Endothelial cell of umbilical vein (primary cell): ENCODE measurements around the gene ZDHHC14. TPM values are rescaled to one million over a fixed set of nuclear protein-coding genes. Genes with fewer than 3 reads are reported as not detected.

Source experiments
- BruUV-seq: library from RNA; stranded (reverse); fragments of 400-500 nt; replicated peaks from 2 replicates; lab custom pipeline; 2021; lab: Mats Ljungman, UMichigan
- CTCF ChIA-PET: fragments of 300-600, 350-600 bp; sonication (Branson Sonifier 250); formaldehyde crosslinking; loops from one replicate; lab custom pipeline; 2021; ENCODE audit warnings: antibody characterized with exemption, inconsistent platforms; lab: Charles Lee
- POLR2A ChIA-PET: fragments of 300-600, 350-600 bp; sonication (Branson Sonifier 250); formaldehyde crosslinking; loops from one replicate; lab custom pipeline; 2021; ENCODE audit warnings: antibody characterized with exemption, inconsistent platforms; lab: Charles Lee
- DNase-seq: peaks from one replicate; pipeline ENCODE4 v3.0.0-alpha.2; 2011; ENCODE audit warnings: low read depth, low spot score
- FAIRE-seq: peaks from 2 replicates; lab custom pipeline; 2011; peaks lifted over from hg19 to GRCh38; lab: Jason Lieb, UNC
- H2AFZ ChIP-seq: 2 replicates; pipeline ENCODE4 v1.6.0; 2012; ENCODE audit warnings: low read depth, low read length, control low read depth, inconsistent platforms
- H3K27ac ChIP-seq: 2 replicates; pipeline ENCODE4 v1.5.1; 2011; ENCODE audit warnings: low read depth, mild to moderate bottlenecking, control low read depth, low read length, moderate library complexity; ENCODE audit not compliant: insufficient read depth
- H3K27me3 ChIP-seq, 2 experiments: 2 replicates each; pipeline versions ENCODE4 v1.6.0 to v1.6.1; 2011; ENCODE audit warnings: low read length in 2 of 2, mixed read lengths in 1 of 2; ENCODE audit not compliant: control insufficient read depth in 2 of 2, insufficient read depth in 2 of 2
- H3K36me3 ChIP-seq, 2 experiments: 2 replicates in 1 of 2; 3 replicates in 1 of 2; pipeline ENCODE4 v1.5.1; 2011; ENCODE audit warnings: low read length in 2 of 2, mild to moderate bottlenecking in 1 of 2, moderate library complexity in 1 of 2; ENCODE audit not compliant: control insufficient read depth in 2 of 2, insufficient read depth in 2 of 2; ENCODE audit errors: extremely low read depth in 1 of 2
- H3K4me1 ChIP-seq: 3 replicates; pipeline ENCODE4 v1.5.1; 2011; ENCODE audit warnings: mild to moderate bottlenecking, low read length; ENCODE audit not compliant: control insufficient read depth, insufficient read depth; ENCODE audit errors: extremely low read depth
- H3K4me2 ChIP-seq: 2 replicates; pipeline ENCODE4 v1.6.1; 2011; ENCODE audit warnings: low read length, control low read depth, mixed read lengths; ENCODE audit not compliant: insufficient read depth
- H3K4me3 ChIP-seq, 3 experiments: fragments of 200-600 bp in 1 of 3; sonication (generic), shearing (Covaris generic) in 1 of 3; replicated peaks in 1 of 3; 2 replicates each; pipeline ENCODE4 v1.5.1; 2011 to 2016; ENCODE audit warnings: control low read depth in 3 of 3, low read length in 3 of 3, mild to moderate bottlenecking in 2 of 3, inconsistent platforms in 1 of 3, low read depth in 1 of 3, moderate library complexity in 1 of 3; ENCODE audit not compliant: insufficient read depth in 1 of 3
- H3K79me2 ChIP-seq: 2 replicates; pipeline ENCODE4 v1.6.0; 2012; ENCODE audit warnings: low read length, inconsistent platforms; ENCODE audit not compliant: control insufficient read depth, insufficient read depth
- H3K9ac ChIP-seq: replicated peaks from 2 replicates; pipeline ENCODE3; 2011; ENCODE audit warnings: low read length, control low read depth; ENCODE audit not compliant: insufficient read depth; ENCODE audit errors: extremely low read depth
- H3K9me1 ChIP-seq: replicated peaks from 3 replicates; pipeline ENCODE4 v1.6.0; 2011; ENCODE audit warnings: mild to moderate bottlenecking, low read length; ENCODE audit not compliant: control insufficient read depth, insufficient read depth; ENCODE audit errors: extremely low read depth
- H3K9me3 ChIP-seq: replicated peaks from 2 replicates; pipeline ENCODE4 v1.5.1; 2012; ENCODE audit warnings: low read length, inconsistent platforms; ENCODE audit not compliant: control insufficient read depth, insufficient read depth
- H4K20me1 ChIP-seq: replicated peaks from 2 replicates; pipeline ENCODE3; 2011; ENCODE audit warnings: mild to moderate bottlenecking, low read length; ENCODE audit not compliant: control insufficient read depth, insufficient read depth; ENCODE audit errors: extremely low read depth
- FOS ChIP-seq: IDR thresholded peaks from 2 replicates; pipeline ENCODE4 v1.6.1; 2011; ENCODE audit warnings: mild to moderate bottlenecking, low read length, moderate library complexity, borderline replicate concordance; ENCODE audit not compliant: insufficient read depth
- GATA2 ChIP-seq: IDR thresholded peaks from 2 replicates; pipeline ENCODE4 v1.7.0; 2011; ENCODE audit warnings: low read depth, mild to moderate bottlenecking, moderate library complexity, mixed read lengths, low read length; ENCODE audit not compliant: insufficient read length, insufficient read depth
- JUN ChIP-seq: IDR thresholded peaks from 2 replicates; pipeline ENCODE4 v1.6.1; 2011; ENCODE audit warnings: borderline replicate concordance, low read depth; ENCODE audit not compliant: insufficient read length, insufficient read depth
- MYC ChIP-seq: IDR thresholded peaks from one replicate; pipeline ENCODE4 v1.6.1; 2011; ENCODE audit warnings: mild to moderate bottlenecking, low read depth, low read length
- POLR2A ChIP-seq: IDR thresholded peaks from 2 replicates; pipeline ENCODE4 v1.6.1; 2012; ENCODE audit warnings: low read depth, mild to moderate bottlenecking, control low read depth, low read length
- POLR2AphosphoS5 ChIP-seq: IDR thresholded peaks from 2 replicates; pipeline ENCODE4 v1.6.1; 2012; ENCODE audit warnings: low read depth, mild to moderate bottlenecking, control low read depth, low read length, moderate library complexity; ENCODE audit not compliant: insufficient read depth
- dilution Hi-C: fragments of 300-500 bp; cut with MboI; formaldehyde crosslinking; loops from one replicate; pipeline ENCODE4 v1.15.0; 2019; ENCODE audit warnings: low sequenced_read_pairs; ENCODE audit not compliant: extremely low pct_ligation_motif_present
- intact Hi-C: fragments of 100-400 bp; cut with micrococcal nuclease; formaldehyde crosslinking; loops from one replicate; pipeline ENCODE4 v1.10.0; 2022
- polyA plus RNA-seq, 4 experiments: library from polyadenylated mRNA; depleted of rRNA in 3 of 4; stranded (reverse) in 3 of 4; unstranded in 1 of 4; fragments of >200 nt; gene quantifications; 2 replicates each; pipeline versions ENCODE4 v1.2.1 to v1.2.3, GENCODE V29; 2011 to 2012; ENCODE audit warnings: missing spikeins in 1 of 4
- total RNA-seq: library from RNA; stranded (reverse); gene quantifications from 2 replicates; pipeline ENCODE4 v1.2.3, GENCODE V29; 2021
- TF ChIP-seq, protein P1 (sequence below): IDR thresholded peaks from 2 replicates; pipeline ENCODE4 v1.6.1; 2011; ENCODE audit not compliant: insufficient read depth, insufficient read length
- TF ChIP-seq, protein P2 (sequence below), 2 donors: IDR thresholded peaks; 1 replicate in 1 of 2; 2 replicates in 1 of 2; pipeline ENCODE4 v1.5.1; 2011; ENCODE audit warnings: low read length in 2 of 2, mild to moderate bottlenecking in 2 of 2, moderate library complexity in 2 of 2, control low read depth in 1 of 2, inconsistent platforms in 1 of 2, low read depth in 1 of 2; ENCODE audit not compliant: insufficient read depth in 1 of 2; ENCODE audit errors: extremely low read depth in 1 of 2

Gene ZDHHC14
- total and polyA plus RNA-seq, 2 donors (not counting 3 experiments of a cell fraction or from before 2014, with no cell fraction given) = 23.0 to 25.6 TPM

DNA sequence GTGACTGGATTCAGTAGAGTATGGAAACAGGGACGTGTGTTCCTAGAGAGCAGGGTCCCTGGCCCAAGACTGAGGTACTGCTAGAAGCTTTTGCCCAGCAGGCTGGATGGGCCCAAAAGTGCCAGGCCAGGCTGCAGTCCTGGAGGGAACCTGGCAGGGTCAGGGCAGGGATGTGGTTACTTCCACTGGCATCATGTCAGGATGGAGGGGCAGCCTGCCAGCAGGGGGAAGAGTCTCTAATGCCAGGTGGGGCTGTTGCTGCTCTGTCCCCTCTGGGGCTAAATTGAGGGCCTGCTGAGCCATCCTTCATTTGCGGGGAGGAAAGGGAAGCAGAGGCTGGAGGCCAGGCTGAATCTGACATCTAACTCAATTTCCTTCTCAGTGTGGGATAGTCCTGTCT lies 17.2 kb downstream of the ZDHHC14 start:
- intact Hi-C loops (no loop called here), dilution Hi-C loops (no loop called here)
- H3K4me1 ChIP-seq = no peaks in the 10 kb centered on the region
- peaks cover 0 to 5% of the 10 kb centered on the region in 2 experiments for H3K36me3 ChIP-seq
- no peak overlapping the region for H3K4me2 ChIP-seq
- CTCF ChIA-PET = no interaction called here
- DNase-seq (no peak), FAIRE-seq (no peak)
- H3K27ac ChIP-seq = no peak overlapping the region
- H3K9me1 ChIP-seq = no peaks in the 10 kb centered on the region
- H3K27me3 ChIP-seq = no peaks in the 10 kb centered on the region
- BruUV-seq = no TSS peak
- H3K9ac ChIP-seq = no peak overlapping the region
- TF ChIP-seq POLR2A (no peak), JUN (no peak), POLR2AphosphoS5 (no peak)
- TF ChIP-seq, protein P1, sequence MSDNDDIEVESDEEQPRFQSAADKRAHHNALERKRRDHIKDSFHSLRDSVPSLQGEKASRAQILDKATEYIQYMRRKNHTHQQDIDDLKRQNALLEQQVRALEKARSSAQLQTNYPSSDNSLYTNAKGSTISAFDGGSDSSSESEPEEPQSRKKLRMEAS = no peak
- no peak overlapping the region for H3K4me3 ChIP-seq
- H3K9me3 ChIP-seq = no peaks in the 10 kb centered on the region
- no peaks in the 10 kb centered on the region for H3K79me2 ChIP-seq
- POLR2A ChIA-PET = no interaction called here
- no peak overlapping the region for H2AFZ ChIP-seq
- no peaks in the 10 kb centered on the region for H4K20me1 ChIP-seq

DNA sequence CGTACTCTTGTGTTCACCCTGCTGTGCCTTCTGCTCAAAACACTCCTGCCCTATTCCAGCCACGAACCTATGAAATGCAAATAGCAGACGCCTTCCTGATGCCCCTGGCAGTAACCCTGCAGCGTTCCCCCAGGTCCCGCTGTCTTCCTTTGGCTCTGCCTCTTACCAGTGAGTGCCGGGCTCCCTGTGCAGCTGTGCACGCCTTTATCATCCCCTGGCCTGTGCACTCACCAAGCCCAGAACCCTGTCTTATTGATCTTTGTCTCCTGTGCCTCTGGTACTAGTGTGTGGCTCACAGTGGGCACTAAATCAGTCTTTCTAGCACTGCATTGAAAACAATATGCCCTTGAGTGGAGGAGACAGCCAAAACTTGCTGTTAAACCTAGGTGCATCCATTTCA lies 19.7 kb downstream of the ZDHHC14 start:
- H3K9me1 ChIP-seq = no peaks in the 10 kb centered on the region
- H3K9me3 ChIP-seq = no peaks in the 10 kb centered on the region
- dilution Hi-C loops = no loop called here
- H2AFZ ChIP-seq = no peak overlapping the region
- peaks cover 0 to 5% of the 10 kb centered on the region in 2 experiments for H3K36me3 ChIP-seq
- no peak for DNase-seq
- no peaks in the 10 kb centered on the region for H4K20me1 ChIP-seq
- intact Hi-C loops = no loop called here
- no TSS peak for BruUV-seq
- no peaks in the 10 kb centered on the region for H3K27me3 ChIP-seq
- H3K4me2 ChIP-seq = no peak overlapping the region
- no peak overlapping the region for H3K27ac ChIP-seq
- H3K79me2 ChIP-seq = no peaks in the 10 kb centered on the region
- H3K4me3 ChIP-seq = no peak overlapping the region
- no peak for TF ChIP-seq GATA2
- no peak for TF ChIP-seq FOS
- TF ChIP-seq, protein P1 = no peak
- TF ChIP-seq POLR2A = no peak
- no peak for TF ChIP-seq POLR2AphosphoS5
- TF ChIP-seq JUN = no peak
- no peak for TF ChIP-seq MYC
- TF ChIP-seq, protein P2, sequence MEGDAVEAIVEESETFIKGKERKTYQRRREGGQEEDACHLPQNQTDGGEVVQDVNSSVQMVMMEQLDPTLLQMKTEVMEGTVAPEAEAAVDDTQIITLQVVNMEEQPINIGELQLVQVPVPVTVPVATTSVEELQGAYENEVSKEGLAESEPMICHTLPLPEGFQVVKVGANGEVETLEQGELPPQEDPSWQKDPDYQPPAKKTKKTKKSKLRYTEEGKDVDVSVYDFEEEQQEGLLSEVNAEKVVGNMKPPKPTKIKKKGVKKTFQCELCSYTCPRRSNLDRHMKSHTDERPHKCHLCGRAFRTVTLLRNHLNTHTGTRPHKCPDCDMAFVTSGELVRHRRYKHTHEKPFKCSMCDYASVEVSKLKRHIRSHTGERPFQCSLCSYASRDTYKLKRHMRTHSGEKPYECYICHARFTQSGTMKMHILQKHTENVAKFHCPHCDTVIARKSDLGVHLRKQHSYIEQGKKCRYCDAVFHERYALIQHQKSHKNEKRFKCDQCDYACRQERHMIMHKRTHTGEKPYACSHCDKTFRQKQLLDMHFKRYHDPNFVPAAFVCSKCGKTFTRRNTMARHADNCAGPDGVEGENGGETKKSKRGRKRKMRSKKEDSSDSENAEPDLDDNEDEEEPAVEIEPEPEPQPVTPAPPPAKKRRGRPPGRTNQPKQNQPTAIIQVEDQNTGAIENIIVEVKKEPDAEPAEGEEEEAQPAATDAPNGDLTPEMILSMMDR (IDR thresholded peaks at IDR 0.05; ENCODE audit: extremely low read depth in 1 of 2, insufficient read depth in 1 of 2, low read depth in 1 of 2, low read length in 2 of 2) = no peak
- FAIRE-seq = no peak
- POLR2A ChIA-PET = no interaction called here
- H3K9ac ChIP-seq = no peak overlapping the region
- CTCF ChIA-PET = no interaction called here
- H3K4me1 ChIP-seq = no peaks in the 10 kb centered on the region
